ENCODE results near the gene CFAP299.
"Not testable (repeated sequence)": the region's sequence is repeated elsewhere in the genome, so short reads cannot be mapped to it uniquely, and the experiment has no call there.

- TF ChIP-seq, protein P1, sequence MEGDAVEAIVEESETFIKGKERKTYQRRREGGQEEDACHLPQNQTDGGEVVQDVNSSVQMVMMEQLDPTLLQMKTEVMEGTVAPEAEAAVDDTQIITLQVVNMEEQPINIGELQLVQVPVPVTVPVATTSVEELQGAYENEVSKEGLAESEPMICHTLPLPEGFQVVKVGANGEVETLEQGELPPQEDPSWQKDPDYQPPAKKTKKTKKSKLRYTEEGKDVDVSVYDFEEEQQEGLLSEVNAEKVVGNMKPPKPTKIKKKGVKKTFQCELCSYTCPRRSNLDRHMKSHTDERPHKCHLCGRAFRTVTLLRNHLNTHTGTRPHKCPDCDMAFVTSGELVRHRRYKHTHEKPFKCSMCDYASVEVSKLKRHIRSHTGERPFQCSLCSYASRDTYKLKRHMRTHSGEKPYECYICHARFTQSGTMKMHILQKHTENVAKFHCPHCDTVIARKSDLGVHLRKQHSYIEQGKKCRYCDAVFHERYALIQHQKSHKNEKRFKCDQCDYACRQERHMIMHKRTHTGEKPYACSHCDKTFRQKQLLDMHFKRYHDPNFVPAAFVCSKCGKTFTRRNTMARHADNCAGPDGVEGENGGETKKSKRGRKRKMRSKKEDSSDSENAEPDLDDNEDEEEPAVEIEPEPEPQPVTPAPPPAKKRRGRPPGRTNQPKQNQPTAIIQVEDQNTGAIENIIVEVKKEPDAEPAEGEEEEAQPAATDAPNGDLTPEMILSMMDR (conservative IDR thresholded peaks at IDR 0.05) = not testable (repeated sequence)
- not testable (repeated sequence) for TF ChIP-seq EZH2 (IDR thresholded peaks at IDR 0.05; ENCODE audit: low read depth)
These were observed 44.9 kb upstream of the CFAP299 start for GRCh38 chr4:80290665-80291064.
